ENCODE data around the gene SNTA1. TPM values are rescaled to one million over a fixed set of nuclear protein-coding genes. Genes with fewer than 3 reads are reported as not detected.

Gene SNTA1
- total RNA-seq, 1 experiment from 2014 or later = 9.9 TPM

DNA sequence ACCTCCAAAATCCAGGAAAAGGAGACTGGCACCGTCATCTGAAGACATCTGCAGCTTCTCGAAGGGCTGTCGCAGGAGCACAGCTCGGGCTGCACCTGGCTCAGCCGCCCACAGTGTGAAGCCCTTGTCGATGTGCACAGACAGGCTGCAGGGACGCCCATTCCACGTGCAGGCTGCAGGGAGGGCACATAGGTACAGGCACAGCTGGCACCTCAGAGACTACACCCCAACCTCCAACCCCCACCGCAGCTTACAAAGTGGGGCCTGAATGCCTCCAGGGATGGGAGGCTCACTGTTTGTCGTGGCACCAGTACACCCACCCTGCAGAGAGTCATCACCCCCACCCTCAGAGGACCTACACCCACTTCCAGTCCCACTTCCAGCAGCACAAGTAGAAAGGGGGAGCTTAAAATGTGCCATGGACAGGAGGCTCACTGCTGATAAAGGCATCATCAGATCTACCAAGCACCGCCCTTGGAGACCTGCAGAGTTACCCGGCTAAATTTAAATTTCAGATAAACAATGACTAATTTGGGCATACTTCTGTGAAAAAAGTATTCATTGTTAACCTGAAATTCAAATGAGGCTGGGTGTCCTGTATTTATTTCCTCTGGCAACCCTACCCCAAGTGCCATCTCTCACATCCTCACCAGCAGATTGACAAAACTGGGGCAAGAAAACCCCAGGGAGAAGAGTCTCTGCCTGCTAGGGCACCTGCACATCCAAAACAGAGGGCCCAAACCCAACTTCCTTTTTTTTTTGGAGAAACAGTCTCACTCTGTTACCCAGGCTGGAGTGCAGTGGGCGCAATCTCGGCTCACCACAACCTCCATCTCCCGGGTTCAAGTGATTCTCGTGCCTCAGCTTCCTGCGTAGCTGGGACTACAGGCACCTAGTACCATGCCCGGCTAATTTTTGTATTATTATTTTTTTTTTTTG is 34.6 kb downstream of the SNTA1 start:
- Histone ChIP-seq H4K20me1 (ENCODE audit: control insufficient read depth, insufficient read depth, insufficient read length) (no peaks in the 10 kb centered on the region), H3K14ac (ENCODE audit: insufficient read depth, low read length) (no peak overlapping the region), H3K9ac (ENCODE audit: extremely low read depth, insufficient read length, low read length) (no peak overlapping the region), H3K23ac (ENCODE audit: insufficient read length, low read depth, low read length) (no peak overlapping the region), H2BK15ac (ENCODE audit: low read depth, low read length) (no peak overlapping the region), H3K27me3 (ENCODE audit: insufficient read depth, low read length) (no peaks in the 10 kb centered on the region), H3T11ph (ENCODE audit: low read length) (no peak overlapping the region), H2BK120ac (ENCODE audit: low read depth, low read length, poor library complexity, severe bottlenecking) (no peak overlapping the region), H2BK5ac (ENCODE audit: insufficient read length, low read length) (no peak overlapping the region), H3K79me1 (ENCODE audit: insufficient read depth, low read depth, low read length, poor library complexity, severe bottlenecking) (no peaks in the 10 kb centered on the region), H2AFZ (ENCODE audit: low read length) (no peak overlapping the region), H4K5ac (ENCODE audit: insufficient read length, low read depth, low read length) (no peak overlapping the region), H3K18ac (ENCODE audit: insufficient read length, low read depth, low read length) (no peak overlapping the region), H3K79me2 (ENCODE audit: insufficient read depth, low read length) (no peaks in the 10 kb centered on the region), H3K27ac (ENCODE audit: insufficient read length, low read depth, low read length) (no peak overlapping the region), H4K91ac (ENCODE audit: insufficient read length, low read depth, low read length) (no peak overlapping the region), H2BK20ac (ENCODE audit: low read depth, low read length, poor library complexity, severe bottlenecking) (no peak overlapping the region), H3K4me1 (ENCODE audit: insufficient read depth, low read length) (no peaks in the 10 kb centered on the region), H2AK5ac (ENCODE audit: insufficient read length, low read length) (no peak overlapping the region), H3K56ac (ENCODE audit: insufficient read length, low read depth, low read length) (no peak overlapping the region), H3K23me2 (ENCODE audit: insufficient read length, low read depth, low read length, poor library complexity, severe bottlenecking) (no peaks in the 10 kb centered on the region), H3K4ac (ENCODE audit: low read depth, low read length) (no peak overlapping the region), H4K8ac (replicated peaks; ENCODE audit: insufficient read length, low read depth, low read length) (no peak overlapping the region), H3K4me2 (ENCODE audit: insufficient read depth, insufficient read length, low read length) (no peak overlapping the region), H2BK12ac (ENCODE audit: insufficient read length, low read depth, low read length) (no peak overlapping the region), H3K9me3 (ENCODE audit: control insufficient read depth, low read depth, low read length) (no peaks in the 10 kb centered on the region)
- Mint-ChIP-seq H3K27ac (0 out of 7 replicates have a peak overlapping the region, but pooled peaks of 1 of the 3 experiments have one; percentile 29), H3K9me3 (no peaks in the 10 kb centered on the region), H3K4me3 (no peak overlapping the region), H3K36me3 (ENCODE audit: insufficient read depth in 1 of 3, low read depth in 3 of 3) (peaks cover 0 to 17% (median 10%) of the 10 kb centered on the region in 3 experiments; a peak in 3 of 7 replicates), H3K4me1 (0 out of 4 replicates have a peak, but pooled peaks cover 0 to 3% of the 10 kb centered on the region in 2 experiments), H3K27me3 (ENCODE audit: low read depth) (no peaks in the 10 kb centered on the region)
- TF ChIP-seq CTCF (conservative IDR thresholded peaks at IDR 0.05) = no peak
- DNase-seq = no peak
- WGBS (ENCODE audit: extremely low coverage, insufficient read length, low lambda C conversion rate) = no CpG with 5 or more reads among the region's 18 CpGs

Data from H9 (cell line).